KMS-11 (cell line): ENCODE measurements around the gene MYOD1.

Experiments
- H2AFZ ChIP-seq: fragments of 200-600 bp; sonication (generic); 2 replicates; pipeline ENCODE4 v1.6.1; 2016; ENCODE audit warnings: antibody characterized with exemption, mixed run types, low read depth
- H3K27ac ChIP-seq: fragments of 200-600 bp; sonication (generic); 2 replicates; pipeline ENCODE4 v1.6.1; 2016; ENCODE audit warnings: mild to moderate bottlenecking, mixed run types
- H3K27me3 ChIP-seq: fragments of 200-600 bp; sonication (generic); 2 replicates; pipeline ENCODE4 v1.6.1; 2017; ENCODE audit warnings: mild to moderate bottlenecking, low read depth, mixed run types, moderate library complexity; ENCODE audit not compliant: insufficient read depth
- H3K36me3 ChIP-seq: fragments of 200-600 bp; sonication (generic); 2 replicates; pipeline ENCODE4 v1.6.1; 2017; ENCODE audit warnings: mild to moderate bottlenecking, mixed run types; ENCODE audit not compliant: insufficient read depth
- H3K4me1 ChIP-seq: fragments of 200-600 bp; sonication (generic); 2 replicates; pipeline ENCODE4 v1.6.1; 2016; ENCODE audit warnings: mild to moderate bottlenecking, low read depth, mixed run types; ENCODE audit not compliant: poor library complexity, severe bottlenecking
- H3K4me2 ChIP-seq: fragments of 200-600 bp; sonication (generic); 2 replicates; pipeline ENCODE4 v1.7.0; 2016; ENCODE audit warnings: mild to moderate bottlenecking, mixed run types
- H3K4me3 ChIP-seq: fragments of 200-600 bp; sonication (generic); IDR thresholded peaks from 2 replicates; pipeline ENCODE4 v1.6.1; 2017; ENCODE audit warnings: low read depth, low read length, mixed read lengths; ENCODE audit not compliant: insufficient read depth
- H3K79me2 ChIP-seq: fragments of 200-600 bp; sonication (generic); 2 replicates; pipeline ENCODE4 v1.6.1; 2016; ENCODE audit warnings: low read depth, mixed run types; ENCODE audit not compliant: insufficient read depth
- H3K9ac ChIP-seq: fragments of 200-600 bp; sonication (generic); 2 replicates; pipeline ENCODE4 v1.6.1; 2016; ENCODE audit warnings: mild to moderate bottlenecking, mixed run types
- H4K20me1 ChIP-seq: fragments of 200-600 bp; sonication (generic); 2 replicates; pipeline ENCODE4 v1.6.1; 2016; ENCODE audit warnings: mild to moderate bottlenecking, mixed run types; ENCODE audit not compliant: insufficient read depth
- TF ChIP-seq, protein P1 (sequence below): fragments of 200-600 bp; sonication (generic); conservative IDR thresholded peaks from 2 replicates; pipeline ENCODE4 v1.6.1; 2017; ENCODE audit warnings: low read depth, mild to moderate bottlenecking, antibody characterized with exemption, low read length, moderate library complexity, mixed read lengths

Gene MYOD1

DNA sequence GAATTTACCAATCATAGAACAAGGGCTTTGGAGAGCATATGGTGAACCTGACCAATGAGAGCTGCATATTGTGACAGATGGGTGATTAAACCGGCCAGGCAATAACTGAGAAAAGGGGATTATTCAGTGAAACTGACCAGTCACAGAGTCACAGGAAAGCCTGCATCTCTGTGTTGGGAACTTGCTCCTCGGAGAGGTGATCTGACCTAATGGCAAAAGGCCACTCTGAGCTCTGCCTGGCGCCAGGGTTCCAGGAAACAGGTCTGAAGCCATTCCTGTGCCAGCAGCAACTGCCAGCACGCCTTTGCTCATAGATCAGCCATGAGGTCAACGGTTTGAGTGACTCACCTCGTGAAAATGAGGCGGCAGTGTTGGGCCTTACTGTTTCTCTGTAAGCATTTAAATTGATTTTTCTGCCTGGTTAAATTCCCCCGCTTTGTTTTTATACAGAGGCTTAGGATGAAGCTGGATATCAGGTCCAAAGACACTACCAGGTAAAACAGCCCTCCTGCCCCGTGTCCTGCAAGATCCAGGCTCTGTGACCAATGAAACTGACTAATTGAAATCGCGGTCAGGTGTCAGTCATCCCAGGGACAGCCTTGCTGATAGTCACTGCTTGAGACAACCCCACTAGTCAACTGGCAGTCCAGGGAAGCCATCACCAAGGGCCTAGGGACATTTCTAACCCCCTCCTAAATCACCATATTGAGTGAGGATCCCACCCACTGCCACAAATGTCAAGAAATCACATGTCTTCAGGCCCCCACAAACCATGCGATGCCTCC, 35.8 kb upstream of the MYOD1 start:
- TF ChIP-seq, protein P1, sequence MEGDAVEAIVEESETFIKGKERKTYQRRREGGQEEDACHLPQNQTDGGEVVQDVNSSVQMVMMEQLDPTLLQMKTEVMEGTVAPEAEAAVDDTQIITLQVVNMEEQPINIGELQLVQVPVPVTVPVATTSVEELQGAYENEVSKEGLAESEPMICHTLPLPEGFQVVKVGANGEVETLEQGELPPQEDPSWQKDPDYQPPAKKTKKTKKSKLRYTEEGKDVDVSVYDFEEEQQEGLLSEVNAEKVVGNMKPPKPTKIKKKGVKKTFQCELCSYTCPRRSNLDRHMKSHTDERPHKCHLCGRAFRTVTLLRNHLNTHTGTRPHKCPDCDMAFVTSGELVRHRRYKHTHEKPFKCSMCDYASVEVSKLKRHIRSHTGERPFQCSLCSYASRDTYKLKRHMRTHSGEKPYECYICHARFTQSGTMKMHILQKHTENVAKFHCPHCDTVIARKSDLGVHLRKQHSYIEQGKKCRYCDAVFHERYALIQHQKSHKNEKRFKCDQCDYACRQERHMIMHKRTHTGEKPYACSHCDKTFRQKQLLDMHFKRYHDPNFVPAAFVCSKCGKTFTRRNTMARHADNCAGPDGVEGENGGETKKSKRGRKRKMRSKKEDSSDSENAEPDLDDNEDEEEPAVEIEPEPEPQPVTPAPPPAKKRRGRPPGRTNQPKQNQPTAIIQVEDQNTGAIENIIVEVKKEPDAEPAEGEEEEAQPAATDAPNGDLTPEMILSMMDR, result no peak
- no peak overlapping the region for H2AFZ ChIP-seq
- H3K36me3 ChIP-seq, result no peaks in the 10 kb centered on the region

DNA sequence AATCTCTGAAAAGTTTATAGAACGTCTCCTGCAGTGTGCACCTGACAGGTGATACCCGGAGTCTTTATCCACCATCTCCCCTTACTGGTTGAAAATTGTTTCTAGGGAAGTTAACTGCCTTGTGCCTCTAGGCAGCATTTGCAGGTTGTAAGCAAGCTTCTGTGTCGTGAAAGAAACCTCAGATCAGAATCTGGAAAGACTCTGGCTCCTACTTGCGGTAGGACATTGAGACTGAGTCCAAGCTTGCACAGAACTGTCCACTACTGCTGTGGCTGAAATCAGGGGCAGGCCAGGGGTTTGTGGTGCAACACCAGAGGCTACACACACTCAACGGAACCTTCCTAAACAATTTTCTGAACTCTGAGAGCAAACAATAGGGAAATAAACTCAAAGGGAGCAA, 34.8 kb upstream of the MYOD1 start:
- Histone ChIP-seq H3K4me1 (no peaks in the 10 kb centered on the region), H4K20me1 (no peaks in the 10 kb centered on the region), H3K27me3 (no peaks in the 10 kb centered on the region), H2AFZ (no peak overlapping the region), H3K36me3 (no peaks in the 10 kb centered on the region), H3K4me2 (no peak overlapping the region), H3K9ac (no peak overlapping the region), H3K79me2 (no peaks in the 10 kb centered on the region), H3K27ac (no peak overlapping the region), H3K4me3 (no peak overlapping the region)
- TF ChIP-seq, protein P1, result no peak

More for the DNA sequence above, 35.8 kb upstream of the MYOD1 start:
- H3K4me3 ChIP-seq, result no peak overlapping the region
- no peaks in the 10 kb centered on the region for H3K4me1 ChIP-seq
- no peak overlapping the region for H3K27ac ChIP-seq
- H3K9ac ChIP-seq, result no peak overlapping the region
- H3K79me2 ChIP-seq, result no peaks in the 10 kb centered on the region
- no peak overlapping the region for H3K4me2 ChIP-seq
- H4K20me1 ChIP-seq, result no peaks in the 10 kb centered on the region
- no peaks in the 10 kb centered on the region for H3K27me3 ChIP-seq

DNA sequence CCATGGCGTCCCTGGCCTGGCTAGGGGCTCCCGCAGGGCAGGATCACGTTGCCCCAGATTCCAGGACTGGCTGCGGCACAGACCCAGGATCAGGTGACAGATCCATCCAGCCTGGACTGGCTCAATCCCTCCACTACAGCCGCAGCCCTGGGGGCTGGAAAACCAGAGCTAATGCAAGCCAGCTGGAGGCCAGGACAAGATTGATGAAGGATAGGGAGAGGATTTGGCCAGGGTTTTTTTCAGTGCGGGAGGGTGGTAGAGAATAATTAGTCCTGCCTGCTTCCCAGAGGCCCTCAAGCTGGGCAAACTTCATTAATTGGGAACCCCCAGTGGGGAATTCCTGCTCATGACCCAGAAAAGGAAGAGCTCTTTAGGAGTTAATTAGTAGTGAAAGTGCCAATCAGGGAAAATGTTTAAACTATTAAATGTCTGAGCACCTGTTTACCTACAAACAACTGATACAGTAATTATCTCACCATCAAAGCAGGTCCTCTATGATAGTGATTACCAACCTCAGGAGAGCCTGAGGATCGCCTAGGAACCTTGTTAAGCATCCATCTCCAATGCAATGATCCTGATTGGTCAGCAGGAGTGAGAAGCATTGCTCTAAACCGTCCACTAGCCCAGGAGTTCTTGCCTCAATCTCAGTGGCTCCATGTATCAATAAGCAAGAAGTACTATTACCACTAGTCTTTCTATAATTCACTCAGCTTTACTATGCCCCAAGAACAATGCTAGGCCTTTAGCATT, 33.0 kb upstream of the MYOD1 start:
- TF ChIP-seq, protein P1, result no peak
- Histone ChIP-seq H3K79me2 (no peaks in the 10 kb centered on the region), H2AFZ (no peak overlapping the region)

DNA sequence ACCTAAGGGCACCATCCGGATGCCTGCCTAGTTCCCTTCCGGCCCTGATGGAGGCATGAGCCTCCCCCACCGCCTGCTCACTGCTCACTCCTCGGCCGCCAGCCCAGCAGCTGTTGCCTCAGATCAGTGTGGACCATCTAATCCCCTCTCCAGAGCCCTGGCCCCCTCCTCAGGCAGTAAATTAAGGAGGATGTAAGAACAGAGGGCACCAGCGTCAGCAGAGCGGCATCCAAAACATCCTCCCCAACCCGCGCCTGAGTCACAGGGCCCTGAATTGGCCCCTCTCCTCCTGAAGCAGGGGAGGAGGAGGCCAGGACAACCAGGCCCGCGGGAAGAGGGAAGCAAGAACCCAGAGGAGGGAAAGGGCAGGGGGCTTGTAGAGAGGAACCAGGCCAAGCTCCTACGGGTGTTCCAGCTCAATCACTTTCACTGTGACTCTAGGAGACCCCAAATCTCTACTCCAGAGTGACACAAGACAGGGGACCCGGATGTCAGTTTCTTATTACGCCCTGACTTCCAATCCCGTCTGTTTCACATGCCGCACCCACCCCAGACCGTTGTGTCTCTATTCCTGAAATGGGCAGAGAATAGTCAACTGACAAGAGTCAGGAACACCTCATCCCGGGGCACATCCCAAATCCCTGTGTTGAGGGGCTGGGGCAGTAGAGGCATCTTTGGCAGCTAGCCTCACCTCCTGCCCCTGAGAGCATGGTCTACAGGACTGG, 31.3 kb upstream of the MYOD1 start:
- Histone ChIP-seq H3K4me1 (no peaks in the 10 kb centered on the region), H3K4me3 (no peak overlapping the region), H4K20me1 (no peaks in the 10 kb centered on the region), H2AFZ (no peak overlapping the region), H3K4me2 (no peak overlapping the region), H3K79me2 (no peaks in the 10 kb centered on the region), H3K36me3 (no peaks in the 10 kb centered on the region), H3K27ac (no peak overlapping the region), H3K27me3 (no peaks in the 10 kb centered on the region), H3K9ac (no peak overlapping the region)
- TF ChIP-seq, protein P1, result no peak

More for the DNA sequence above, 33.0 kb upstream of the MYOD1 start:
- H3K36me3 ChIP-seq, result no peaks in the 10 kb centered on the region
- H4K20me1 ChIP-seq, result no peaks in the 10 kb centered on the region
- H3K27me3 ChIP-seq, result no peaks in the 10 kb centered on the region
- no peak overlapping the region for H3K4me2 ChIP-seq
- H3K9ac ChIP-seq, result no peak overlapping the region
- no peaks in the 10 kb centered on the region for H3K4me1 ChIP-seq
- no peak overlapping the region for H3K4me3 ChIP-seq
- H3K27ac ChIP-seq, result no peak overlapping the region
